ENCODE results near the gene CNN1.

CNN1 gene

DNA sequence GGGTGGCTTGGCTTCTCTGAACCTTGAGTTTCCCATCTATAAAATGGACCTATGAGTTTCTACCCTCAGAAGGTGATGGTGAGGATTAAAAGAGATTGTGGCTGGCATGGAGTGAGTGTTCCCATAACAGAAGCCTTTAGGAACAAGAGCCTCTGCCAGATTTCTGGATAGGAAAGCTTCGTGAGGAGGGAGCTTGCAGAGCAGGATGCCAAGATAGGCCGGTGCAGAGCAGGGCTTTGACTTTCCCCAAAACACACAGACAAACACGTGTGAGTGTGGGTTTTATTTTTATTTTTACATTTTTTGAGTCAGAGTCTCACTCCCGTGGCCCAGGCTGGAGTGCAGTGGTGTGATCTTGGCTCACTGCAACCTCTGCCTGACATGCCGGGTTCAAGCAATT, 3.7 kb upstream of the CNN1 start:
- DNase-seq (ENCODE audit: low spot score): no peak
- TF ChIP-seq, protein P1, sequence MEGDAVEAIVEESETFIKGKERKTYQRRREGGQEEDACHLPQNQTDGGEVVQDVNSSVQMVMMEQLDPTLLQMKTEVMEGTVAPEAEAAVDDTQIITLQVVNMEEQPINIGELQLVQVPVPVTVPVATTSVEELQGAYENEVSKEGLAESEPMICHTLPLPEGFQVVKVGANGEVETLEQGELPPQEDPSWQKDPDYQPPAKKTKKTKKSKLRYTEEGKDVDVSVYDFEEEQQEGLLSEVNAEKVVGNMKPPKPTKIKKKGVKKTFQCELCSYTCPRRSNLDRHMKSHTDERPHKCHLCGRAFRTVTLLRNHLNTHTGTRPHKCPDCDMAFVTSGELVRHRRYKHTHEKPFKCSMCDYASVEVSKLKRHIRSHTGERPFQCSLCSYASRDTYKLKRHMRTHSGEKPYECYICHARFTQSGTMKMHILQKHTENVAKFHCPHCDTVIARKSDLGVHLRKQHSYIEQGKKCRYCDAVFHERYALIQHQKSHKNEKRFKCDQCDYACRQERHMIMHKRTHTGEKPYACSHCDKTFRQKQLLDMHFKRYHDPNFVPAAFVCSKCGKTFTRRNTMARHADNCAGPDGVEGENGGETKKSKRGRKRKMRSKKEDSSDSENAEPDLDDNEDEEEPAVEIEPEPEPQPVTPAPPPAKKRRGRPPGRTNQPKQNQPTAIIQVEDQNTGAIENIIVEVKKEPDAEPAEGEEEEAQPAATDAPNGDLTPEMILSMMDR (IDR thresholded peaks at IDR 0.05; ENCODE audit: extremely low read depth, missing control alignments): no peak

DNA sequence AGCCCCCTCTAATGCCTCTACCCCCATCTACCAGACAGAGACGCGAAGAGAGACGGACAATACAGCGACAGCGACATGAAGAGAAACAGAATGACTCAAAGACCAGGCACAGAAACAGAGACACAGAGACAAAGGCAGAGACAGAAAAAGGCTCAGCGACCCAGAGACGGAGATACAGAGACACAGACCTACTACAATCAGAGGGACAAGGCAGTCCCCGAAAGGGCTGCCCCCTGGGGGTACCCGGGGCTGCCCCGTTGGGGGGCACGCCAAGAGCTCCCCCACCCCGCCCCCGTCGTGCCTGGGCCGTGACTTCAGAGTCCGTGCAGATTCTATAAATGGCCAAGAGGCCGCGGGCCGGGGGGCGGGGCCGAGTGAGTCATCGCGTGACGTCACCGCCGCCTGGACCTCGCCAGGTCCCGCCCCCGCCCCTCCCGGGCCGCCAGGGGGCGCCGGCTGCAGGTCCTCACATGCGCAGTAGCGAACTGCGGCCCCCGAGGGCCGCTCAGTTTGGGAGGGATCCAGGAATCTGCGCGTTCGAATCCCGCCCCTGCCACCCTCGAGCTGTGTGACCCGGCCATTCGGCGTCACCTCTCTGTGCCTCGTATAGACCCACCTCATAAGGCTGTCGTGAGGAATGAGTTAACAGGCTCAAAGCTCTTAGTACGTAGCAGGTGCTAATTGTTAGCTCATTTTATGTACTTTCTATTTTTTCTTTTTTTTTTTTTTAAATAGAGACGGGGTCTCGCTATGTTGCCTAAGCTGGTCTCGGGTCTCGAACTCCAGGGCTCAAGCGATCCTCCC, 2.7 kb upstream of the CNN1 start:
- TF ChIP-seq, protein P1 (IDR thresholded peaks at IDR 0.05; ENCODE audit: extremely low read depth, missing control alignments): peak; percentile 88
- peak; percentile 98 for DNase-seq (ENCODE audit: low spot score)

DNA sequence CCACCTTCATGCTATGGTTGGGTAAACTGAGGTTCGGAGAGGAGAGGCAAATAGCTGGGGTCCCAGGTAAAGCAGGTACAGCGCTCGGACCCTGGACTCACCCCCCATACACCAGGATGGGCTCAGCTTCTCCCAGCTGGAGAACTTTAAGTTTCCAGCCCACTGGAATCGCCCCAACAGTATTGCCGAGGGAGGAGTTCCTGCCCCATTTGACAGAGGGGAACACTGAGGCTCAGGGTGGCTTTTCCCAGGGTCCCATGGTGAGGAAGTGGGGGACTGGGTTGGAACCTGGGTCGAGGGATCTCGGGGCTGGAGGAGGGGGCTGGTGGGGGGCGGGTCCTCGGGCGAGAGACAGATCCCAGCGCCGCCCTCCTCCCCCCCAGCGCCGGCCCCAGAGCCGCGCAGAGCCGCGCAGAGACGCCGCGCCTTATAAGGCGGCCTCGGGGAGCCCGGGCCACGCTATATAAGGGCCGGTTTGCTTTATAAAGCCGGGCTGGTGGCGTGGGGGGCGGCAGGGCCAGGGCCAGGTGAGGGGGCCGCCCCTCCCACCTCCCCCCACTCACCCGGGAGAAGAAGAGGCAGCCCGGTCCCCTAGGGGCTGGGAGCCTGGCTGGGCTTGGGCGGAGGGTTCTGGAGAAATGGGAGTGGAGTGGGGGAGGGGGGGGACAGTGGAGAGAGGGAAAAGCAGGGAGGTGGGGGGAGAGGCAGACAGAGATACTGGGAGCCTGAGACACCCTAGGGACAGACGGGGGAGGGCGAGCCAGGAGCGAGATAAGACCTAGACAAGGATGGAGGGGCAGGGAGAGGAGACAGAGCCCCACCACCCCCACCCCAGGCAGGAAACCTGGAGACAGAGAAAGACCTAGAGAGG, 1.1 kb downstream of the CNN1 start:
- DNase-seq (ENCODE audit: low spot score): no peak
- TF ChIP-seq, protein P1 (IDR thresholded peaks at IDR 0.05; ENCODE audit: extremely low read depth, missing control alignments): no peak

DNA sequence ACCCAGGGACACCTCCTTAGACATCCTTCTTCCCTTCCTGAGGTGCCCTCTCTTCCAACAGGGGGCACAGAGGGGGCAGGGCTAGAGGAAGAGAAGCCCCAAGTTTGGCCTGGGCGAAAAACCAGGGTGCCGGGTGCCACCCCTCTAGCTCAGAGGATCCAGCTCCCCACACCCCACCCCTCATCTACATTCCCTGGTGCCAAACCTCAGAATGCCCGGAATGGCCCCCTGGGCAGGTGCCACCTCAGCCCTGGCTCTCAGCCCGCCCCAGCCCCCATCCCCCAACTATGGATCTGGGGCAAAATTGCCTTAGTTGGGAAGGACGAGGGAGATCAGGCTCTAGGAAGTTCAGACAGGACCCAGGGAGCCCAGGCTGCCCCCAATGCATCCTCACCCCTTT, 2.0 kb downstream of the CNN1 start:
- TF ChIP-seq, protein P1 (IDR thresholded peaks at IDR 0.05; ENCODE audit: extremely low read depth, missing control alignments): no peak
- no peak for DNase-seq (ENCODE audit: low spot score)

DNA sequence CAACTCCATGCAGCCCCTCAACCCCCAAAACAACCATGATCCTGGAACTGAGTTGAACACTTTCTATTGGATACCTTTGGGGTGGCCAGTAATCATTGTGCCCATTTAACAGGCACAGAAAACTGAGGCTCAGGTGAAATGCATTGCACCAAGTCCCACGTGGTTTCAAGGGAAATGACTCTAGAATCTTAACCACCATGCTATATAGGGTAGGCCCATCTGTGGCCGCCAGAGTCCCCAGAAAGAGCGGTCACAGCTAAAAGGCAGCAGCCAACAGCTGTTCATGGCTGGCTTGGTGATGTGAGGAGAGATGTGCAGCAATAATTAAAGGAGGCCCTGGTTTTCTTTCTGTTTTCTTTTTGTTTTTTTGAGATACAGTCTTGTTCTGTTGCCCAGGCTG, 2.6 kb downstream of the CNN1 start:
- peak; percentile 56 for DNase-seq (ENCODE audit: low spot score)
- TF ChIP-seq, protein P1 (IDR thresholded peaks at IDR 0.05; ENCODE audit: extremely low read depth, missing control alignments): no peak

DNA sequence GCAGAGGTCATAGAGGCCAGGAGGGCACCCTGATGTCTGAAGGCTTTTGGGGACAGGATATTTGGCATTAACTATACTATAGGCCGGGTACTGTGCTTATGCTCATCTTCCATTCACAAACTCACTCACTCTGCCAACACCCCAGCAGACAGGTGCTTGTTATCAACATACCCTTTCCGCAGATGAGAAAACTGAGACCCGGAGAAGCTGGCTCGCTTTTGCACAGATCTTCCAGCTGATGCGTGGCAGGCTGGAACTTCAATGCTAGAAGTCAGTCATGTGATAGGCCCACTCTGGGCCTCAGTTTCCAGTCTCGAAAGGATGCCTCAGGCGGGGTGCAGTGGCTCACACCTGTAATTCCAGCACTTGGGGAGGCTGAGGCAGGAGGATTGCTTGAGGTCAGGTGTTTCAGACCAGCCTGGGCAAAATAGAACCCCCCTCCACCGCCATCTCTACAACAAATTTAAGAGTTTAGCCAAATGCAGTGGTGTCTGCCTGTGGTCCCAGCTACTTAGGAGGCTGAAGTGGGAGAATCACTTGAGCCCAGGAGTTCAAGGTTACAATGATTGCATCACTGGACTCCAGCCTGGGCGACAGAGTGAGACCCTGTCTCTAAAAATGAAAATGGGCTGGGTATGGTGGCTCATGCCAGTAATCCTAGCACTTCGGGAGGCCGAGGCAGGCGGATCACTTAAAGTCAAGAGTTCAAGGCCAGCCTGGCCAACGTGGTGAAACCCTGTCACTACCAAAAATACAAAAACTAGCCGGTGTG, 9.5 kb downstream of the CNN1 start:
- TF ChIP-seq, protein P1 (IDR thresholded peaks at IDR 0.05; ENCODE audit: extremely low read depth, missing control alignments): peak; percentile 1
- DNase-seq (ENCODE audit: low spot score): peak; percentile 16
